ENCODE data around the gene NKX3-2.
A peak's percentile ranks its signal among the peaks of the same experiment; 100 is the strongest.
"Not testable (repeated sequence)": the region's sequence is repeated elsewhere in the genome, so short reads cannot be mapped to it uniquely, and the experiment has no call there.

The NKX3-2 gene

DNA sequence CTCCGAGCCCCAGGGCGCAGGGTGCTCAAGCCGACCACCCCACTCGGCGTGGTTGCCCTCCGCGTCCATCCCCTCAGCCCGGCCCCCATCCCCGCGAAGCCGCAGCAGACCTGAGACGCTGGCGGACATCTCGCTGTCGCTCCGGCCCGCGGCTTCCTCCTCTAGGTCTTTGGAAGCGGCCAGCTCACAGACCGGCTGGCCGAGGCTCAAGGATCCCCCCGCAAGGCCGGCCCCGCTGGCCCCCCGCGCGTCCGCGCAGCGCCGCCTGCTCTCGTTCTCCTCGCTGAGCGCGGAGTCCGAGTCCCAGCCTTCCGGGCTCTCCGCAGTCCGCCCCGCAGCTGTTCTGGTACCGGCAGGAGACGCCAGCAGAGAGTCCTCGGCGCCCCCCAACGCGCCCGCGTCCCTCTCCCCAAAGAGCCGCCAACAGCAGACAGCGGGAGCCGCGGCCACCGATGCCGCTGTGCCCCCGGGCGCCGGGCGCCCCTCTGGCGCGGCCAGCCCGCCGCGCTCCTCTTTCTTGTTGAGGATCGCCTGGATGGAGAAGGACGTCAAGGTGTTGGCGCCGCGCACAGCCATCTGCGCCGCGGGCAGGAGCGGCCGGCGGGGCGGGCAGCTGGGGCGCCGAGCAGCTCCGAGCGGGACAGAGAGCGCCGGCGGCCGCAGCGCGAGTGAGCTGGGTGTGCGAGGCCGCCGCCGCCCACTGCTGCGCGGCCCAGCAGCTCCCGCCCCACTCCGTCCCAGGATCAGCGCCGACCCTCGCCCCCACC lies at the start of gene NKX3-2:
Gene NKX3-2, minus strand, starts transcription at position 670 of the 767 bp plus-strand sequence. Its CDS starts 94 bp downstream, at position 576.
- no peak for FAIRE-seq

DNA sequence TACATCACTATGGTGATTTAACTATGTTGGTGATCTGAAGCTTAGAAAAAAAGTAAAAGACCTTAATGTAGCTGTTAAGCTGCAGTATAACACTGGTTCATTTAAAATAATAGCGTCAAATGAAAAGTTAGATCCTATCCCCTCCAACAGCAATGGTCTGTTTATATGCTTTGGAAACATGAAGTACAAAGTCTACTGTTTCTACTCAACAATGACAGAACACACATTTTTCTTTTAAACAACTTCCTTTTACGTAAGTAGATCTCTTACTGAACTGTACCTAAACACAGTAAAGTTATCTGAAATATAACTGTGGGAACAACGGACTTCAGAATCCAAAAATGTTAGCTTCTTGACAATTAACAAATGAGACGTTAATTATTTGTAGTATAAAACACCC lies 47.9 kb upstream of the NKX3-2 start:
- FAIRE-seq = no peak

DNA sequence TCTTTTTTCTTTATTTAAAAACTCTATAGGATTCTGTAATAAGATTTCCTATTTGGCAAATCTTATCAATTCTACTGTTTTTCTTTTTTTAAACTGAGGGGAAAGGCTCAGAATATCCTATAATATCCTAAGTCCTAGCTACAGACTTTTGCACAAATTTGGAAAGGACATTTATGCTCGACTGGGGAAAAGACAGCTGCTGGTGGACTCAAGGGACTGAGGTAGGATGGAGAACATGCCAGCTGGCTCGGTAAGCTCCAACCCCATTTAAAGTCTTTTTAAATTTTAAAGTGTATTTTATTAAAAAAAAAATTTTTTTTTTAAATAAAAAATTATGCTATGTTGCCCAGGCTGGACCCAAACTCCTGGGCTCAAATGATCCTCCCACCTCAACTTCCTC lies 46.5 kb upstream of the NKX3-2 start:
- no peak for FAIRE-seq

DNA sequence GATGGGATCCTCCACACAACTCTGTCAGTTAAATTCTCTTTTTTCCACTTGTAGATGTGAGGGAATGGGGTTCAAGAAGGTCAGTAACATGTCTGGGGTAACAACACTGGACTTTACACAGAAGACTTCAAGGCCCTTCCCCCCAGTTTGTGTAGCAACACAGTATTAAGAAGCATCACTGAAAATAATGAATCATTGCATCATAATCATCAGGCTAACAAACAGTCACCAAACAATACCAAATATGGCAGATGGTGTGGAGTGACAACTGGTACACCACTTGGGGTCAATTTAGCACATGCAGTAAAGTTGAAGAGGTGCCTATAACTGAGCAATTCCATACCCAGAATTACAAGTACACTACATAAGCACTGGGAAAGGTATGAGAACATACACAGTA lies 44.6 kb upstream of the NKX3-2 start:
- no peak for FAIRE-seq

DNA sequence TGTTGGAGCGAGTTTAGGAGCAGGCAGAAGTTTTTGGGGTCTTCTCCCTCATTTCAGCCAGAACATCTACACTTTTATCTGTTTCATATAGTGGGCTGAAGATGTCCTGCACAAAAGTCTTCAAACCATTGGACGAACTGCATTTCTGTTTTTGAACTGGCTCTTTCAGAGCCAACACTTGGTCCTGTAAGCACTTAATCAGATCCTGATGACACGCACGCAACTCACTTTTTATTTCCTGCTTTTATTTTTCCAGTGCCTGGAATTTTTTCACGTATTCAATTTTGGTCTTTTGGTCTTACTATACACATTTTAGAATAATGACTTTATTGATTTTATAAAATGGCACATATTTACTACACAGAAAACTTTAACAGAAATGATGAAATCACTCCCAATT lies 40.2 kb upstream of the NKX3-2 start:
- no peak for FAIRE-seq

DNA sequence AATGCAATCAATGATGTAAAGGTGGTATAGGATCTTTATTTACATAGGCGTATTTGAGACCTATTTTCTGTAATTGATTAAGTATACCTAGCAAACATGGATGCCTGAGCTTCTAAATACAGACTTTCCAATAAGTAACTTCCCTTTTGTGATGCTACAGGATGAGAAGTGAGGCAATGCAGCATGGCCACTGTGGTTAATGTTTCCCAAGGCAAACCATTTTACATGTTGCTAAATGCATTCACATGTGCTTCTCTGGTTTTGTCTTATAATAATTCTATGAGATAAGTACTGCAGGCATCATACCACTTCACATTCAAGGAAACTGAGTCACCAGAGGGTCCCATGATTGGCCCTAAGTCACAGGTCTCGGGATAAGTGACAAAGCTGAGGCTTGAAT lies 35.7 kb upstream of the NKX3-2 start:
- FAIRE-seq = no peak

DNA sequence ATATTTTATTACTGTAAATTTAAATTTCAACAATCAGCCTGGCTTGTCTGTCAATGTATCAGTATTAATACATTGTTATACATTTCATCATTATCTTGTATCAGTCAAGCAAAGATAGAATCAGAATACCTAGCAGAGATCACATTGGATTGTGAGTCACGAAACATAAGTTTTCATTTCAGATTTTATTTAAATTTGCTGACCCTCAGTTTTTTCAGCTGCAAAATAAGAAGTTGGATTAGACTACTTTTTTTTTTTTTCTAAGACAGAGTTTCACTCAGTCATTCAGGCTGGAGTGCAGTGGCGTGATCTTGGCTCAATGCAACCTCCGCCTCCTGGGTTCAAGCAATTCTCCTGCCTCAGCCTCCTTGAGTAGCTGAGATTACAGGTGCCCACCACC lies 33.4 kb upstream of the NKX3-2 start:
- FAIRE-seq = no peak

DNA sequence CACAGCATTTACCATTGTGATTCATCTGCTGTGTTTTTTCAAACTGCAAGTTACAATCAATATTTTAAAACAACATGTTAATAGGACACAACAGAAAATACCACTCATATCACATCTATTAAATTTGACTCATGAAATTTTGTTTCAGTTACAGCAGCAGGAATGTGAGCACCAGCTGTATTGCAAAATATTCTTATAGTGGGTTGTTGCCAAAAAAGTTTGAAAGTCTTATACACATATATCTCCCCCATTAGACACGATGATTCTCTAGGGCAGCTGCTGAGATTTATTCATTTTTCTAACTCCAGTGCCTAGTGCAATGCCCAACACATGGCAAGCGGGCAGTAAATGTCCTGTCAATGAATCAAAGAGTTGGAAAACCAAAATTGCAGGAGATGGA lies 26.6 kb upstream of the NKX3-2 start:
- no peak for FAIRE-seq

DNA sequence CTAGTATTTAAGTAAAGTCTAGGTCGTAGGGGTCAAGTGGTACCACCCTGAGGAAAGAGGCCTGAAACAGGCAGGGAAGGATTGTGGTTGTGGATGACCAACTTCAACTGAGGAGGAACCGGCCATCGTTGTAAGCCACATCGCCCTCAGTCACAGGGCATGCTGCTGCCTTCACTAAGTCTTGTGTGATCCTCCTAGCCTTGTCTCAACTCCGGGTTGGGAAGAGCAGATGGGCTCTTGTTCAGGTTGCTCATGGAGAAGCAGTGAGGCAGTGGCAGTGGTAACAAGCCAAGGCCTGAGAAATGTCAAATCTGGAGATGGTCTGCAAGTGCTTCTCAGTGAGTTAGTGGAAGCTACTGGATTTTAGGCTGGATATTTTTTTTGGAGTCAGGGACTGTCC lies 22.8 kb upstream of the NKX3-2 start:
- FAIRE-seq = no peak

DNA sequence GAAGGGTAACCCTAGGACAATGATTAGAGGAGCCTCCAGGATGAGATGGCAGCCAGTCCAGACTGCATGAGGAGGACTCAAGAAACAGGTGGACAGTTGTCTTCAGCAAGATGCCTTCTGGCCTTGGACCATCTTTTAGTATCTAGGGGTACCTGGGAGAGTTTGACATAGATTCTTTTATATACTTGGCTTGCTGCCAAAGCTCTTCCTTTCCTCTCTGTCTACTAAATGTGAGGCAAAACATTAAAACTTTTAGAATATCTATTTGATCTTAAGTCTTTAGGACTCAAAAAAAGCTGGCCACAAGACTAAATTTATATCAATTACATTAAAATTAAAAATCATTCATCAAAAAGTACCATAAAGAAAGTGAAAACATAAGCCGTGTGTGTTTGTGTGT lies 18.6 kb upstream of the NKX3-2 start:
- FAIRE-seq = no peak

DNA sequence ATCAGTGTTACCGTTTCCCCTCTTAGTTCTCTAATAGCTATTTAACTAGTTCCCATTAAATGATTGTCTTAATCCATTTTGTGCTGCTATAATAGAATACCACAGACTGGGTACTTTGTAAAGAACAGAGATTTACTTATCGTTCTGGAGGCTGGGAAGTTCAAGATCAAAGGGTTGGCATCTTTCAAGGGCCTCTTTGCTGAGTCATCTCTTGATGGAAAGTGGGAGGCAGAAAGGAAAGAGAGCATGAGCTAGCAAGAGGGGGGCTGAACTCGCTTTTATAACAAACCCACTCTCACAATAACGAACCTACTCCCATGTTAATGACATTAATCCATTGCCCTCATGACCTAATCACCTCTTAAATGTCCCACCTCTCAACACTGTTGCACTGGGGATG lies 17.4 kb upstream of the NKX3-2 start:
- no peak for FAIRE-seq

DNA sequence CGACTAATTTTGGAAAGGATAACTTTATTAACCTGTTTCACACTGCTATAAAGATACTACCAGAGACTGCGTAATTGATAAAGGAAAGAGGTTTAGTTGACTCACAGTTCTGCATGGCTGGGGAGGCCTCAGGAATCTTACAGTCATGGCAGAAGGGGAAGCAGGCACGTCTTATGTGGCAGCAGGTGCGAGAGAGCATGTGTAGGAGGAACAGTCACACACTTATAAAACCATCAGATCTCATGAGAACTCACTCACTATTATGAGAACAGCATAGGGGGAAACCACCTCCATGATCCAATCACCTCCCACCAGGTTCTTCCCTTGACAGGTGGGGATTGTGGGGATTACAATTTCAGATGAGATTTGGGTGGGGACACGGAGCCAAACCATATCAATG lies 15.8 kb upstream of the NKX3-2 start:
- not testable (repeated sequence) for FAIRE-seq

DNA sequence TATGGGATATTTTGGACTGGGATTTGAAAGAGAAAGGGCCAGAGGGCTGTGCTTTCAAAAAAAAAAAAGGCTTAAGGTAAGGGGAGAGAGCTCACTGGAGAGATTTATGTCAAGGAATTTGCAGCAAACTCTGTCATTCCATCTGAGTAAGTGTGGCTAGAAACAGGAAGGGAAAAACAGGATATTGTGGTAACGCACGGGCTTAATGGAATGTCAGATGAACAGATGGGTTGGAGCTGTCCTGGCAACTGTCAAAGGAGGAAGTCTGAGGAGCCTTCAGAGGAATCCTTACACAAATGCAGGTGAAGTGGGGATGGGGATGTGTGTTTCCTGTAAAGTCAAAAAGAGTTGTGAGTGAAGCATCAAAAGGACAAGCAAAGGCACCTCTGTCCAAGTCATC lies 15.1 kb upstream of the NKX3-2 start:
- no peak for FAIRE-seq

DNA sequence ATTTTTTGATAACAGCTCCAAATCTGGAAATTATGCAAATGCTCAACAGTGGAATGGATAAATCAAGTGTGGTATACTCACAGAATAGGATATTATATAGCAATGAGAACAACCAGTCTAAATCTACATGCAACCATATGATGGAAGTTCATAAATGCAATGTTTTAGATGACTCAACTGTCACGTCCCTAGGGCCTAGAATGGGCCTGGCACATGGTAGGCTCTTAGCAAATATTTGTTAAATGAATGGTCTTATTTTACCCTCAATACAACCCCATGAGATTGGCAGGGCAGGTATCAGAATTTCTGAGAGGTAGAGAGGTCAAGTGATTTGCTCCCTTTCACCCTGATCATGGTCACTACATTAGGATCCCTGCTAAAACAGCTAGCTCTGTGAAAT lies 14.6 kb upstream of the NKX3-2 start:
- FAIRE-seq = no peak

DNA sequence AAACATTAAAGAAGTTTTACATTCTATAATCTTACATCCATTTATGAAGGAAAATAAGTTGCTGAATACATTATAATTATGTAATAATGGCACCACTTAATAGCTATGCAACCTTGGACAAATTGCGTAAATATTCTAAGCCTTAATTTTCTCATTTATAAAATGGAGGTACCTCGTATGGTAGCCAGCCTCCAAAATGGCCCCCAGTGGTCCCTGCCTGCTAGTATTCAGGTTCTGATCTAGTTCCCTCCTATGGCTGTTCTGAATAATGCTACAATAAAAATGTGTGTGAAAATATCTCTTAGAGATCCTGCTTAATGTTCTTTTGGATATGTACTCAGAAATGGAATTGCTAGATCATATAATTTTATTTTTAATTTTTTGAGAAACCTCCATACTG lies 11.0 kb upstream of the NKX3-2 start:
- FAIRE-seq = no peak

DNA sequence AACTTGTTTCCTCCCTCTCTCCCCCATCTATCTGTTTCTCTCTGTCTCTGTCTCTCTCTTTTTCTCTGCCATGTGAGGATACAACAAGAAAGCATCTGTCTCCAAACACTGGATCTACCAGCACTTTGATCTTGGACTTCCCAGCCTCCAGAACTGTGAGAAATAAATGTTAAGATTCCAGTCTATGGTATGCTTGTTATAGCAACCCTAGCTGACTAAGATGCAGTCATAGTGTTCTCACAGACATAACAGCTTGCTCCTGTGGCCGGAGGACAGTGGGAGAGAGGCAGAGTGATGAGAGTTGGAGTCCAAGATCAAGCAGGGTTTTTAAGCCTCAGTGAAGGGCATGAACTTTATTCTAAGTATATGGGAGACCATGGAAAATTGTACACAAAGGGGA lies 8.8 kb upstream of the NKX3-2 start:
- FAIRE-seq = no peak

DNA sequence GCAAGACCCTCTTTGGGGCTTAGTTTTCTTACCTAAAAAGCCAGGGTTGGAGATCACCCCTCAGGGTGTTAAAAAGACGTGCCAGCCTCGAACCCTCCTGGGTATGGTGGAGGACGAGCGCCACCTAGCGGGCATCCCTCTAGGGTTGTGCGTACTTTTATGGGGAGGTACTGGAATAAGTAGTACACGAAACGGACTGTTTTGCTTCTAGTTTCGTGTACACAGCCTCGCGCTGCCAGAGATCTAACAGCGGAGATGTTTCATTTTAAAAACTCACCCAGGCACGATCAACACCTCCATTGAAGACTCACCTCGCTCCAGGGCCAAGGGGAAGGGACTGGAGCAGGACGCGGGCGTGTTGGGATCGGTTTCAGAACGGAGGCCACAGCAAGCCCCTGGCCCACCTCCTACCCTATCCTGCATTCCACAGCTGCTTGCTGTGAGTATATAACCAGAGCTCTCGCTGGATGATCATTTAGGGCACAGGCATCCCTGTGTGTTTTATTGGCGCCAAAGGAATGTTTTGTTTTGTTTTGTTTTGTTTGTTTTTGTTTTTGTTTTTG lies 4.8 kb upstream of the NKX3-2 start:
- peak; percentile 78 for FAIRE-seq

DNA sequence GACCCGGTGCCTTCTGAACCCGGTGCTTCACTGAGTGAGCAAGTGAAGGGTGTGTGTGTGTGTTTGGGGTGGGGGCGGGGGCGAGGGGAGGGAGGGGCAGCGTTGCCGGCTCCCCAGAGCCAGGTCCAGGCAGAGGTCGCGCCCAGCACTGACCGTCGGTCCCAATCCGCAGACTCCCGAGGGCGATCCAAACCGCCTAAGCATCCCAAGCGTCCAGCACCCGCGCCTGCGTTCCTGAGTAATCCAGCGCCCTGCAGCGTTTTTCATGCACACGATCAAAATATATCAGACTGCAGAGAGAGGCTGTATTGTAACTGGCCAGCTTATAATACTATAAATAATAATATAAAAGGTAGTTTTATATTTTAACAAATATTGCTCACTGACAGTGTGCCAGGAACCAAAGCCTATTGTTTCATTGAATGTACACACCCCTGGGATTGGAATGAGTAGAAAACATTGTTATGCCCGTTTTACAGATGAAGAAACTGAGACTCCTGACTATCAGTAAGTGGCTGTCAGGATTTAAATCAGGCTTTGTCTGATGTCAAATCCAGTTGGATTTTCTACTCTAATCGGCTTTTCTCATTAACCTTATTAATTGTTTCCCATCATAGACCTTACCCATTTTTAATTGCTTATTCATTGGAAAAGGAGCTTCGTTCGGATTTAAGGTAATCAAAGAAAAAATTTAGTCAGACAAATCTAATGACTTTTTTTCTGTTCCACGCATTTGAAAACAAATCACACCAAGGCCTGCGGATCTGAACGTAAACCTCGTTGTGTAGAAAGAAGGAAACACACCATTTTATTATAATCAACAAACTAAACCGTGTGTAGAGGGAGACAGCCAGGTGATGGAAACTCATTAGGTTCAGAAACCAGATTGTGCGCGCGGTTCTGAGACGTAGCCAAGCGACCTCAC lies 4.0 kb upstream of the NKX3-2 start:
- no peak for FAIRE-seq

DNA sequence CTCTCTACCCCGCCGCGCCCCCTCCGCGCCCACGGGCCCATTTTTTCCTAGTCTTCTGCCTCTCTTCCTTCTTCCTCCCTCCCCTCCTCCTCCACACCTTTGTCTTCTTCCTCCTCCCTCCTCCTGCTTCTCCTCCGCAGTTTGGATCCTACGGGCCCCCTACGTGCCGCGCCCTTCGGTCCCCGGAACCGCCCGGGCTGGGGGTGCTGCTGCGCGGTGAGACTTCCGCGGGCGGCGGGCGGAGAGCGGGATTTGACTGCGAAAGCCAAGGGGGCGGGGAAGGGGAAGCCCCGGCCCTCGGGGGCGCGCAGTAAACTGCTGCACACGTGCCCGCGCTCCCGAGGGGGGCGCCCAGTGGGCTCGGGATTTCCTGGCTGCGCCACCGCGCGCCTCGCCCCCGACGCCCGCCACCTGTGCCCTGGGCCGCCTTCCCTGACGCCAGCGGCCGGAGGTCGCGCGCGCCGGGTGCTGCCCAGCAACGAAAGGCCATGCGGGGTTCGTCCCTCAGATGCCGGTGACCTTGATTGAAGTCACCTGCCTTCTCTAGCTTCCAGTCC lies 3.3 kb upstream of the NKX3-2 start:
- no peak for FAIRE-seq

DNA sequence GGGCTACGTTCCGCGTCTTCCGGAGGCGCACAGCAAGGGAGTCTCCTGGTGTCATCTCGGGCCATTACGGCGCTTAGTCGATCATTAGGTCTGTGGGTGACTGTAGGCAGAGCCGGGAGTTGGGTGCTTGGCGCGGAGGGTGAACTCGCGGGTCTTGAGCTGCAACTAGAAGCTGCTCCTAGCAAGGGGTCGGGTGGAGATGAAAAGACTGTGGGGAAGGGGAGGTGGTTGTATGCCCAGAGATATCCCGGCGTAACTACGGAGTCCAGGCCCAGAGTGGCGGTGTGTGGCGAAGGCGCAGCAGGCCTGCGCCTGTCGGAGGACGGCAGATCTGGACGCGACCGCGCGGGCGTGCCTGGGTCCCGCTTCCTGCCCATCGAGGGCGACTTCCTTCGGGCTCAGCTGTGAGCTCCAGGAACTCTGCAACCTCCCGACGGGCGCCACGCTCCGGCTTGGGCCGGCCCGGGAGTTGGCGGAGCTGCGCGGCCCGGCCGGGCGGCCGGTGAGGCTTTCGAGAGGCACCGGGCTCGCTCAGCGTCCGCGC lies 2.7 kb upstream of the NKX3-2 start:
- no peak for FAIRE-seq

DNA sequence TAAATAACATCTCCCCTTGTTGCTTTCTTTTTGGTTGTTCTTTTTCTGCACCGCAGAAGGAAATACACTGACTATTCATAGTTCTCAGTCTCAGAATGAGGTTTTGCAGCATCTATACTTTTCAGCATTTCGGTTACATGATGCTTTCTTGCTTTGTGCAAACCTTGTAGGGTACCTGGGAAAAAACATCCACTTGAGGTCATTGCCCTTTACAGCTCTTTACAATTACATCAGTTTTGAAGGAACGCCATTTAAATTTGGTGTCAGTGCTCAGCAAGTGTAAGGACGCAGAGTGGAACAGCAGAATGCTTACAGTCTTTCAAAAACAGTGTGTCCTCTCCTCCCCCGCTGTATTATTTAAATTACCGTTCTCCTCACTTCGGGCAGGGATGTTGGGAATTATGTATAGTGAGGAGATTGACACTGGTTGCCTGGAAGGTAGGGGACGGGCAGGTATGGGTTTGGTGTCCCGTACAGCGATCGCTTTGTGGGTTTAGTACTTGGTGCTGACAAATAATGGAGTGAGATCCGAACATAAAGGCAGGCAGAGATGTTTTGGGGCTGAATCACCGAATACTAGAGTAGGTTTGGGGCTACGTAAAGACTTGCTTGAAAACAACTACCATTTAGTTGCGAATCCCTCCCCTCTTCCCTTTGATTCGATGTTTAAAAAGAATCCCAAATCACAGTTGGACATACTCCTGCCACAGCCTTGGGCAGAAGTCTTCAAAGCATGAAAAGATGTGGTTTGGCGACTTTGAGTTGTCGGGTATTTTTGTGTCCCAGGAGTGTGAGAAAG lies 2.0 kb upstream of the NKX3-2 start:
- no peak for FAIRE-seq

DNA sequence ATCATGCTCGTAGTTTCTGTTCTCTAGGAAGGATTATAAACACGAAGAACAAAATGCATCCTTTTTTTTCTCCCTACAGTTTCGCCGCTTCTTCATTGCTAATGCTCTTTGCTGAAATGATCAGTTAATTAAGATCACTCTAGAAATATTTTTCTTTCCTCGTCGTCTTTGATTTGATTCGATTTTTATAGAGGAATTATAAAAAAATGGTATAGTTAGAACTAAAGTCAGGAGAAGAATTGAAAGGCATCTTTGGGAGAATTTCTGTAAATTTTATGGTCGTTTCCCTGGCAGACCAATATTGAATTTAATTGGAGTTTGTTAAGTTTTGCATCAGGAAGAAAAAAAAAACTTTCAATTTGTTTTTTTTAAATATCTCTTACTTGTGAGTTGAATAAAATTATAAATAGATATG lies 1.1 kb upstream of the NKX3-2 start:
- no peak for FAIRE-seq
